Measurements from ENCODE around the gene RAB40C.

DNA sequence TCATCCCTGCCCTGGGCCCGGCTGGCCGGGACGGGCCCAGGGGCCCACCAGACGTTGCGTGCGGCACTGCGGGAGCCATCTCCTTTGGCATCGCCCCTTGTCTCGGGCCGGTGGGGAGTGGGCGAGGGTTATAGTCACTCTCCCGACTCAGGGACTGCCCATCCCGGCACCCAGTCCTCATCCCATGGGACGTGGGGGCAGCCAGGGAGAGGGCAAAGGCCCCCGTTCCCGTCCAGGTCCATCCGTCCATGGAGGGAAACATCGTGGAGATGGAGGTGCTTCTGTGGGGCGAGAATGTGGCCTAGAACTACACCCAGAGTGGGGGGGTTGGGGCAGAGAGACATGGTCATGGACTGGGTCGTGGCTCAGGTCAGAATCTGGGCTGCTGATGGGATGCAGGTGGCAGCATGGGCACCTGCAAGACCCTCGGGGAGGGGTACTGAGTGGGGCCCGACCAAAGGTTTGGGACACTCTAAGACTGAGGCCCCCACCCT is 56.9 kb downstream of the RAB40C start:
- TF ChIP-seq POLR2A (IDR thresholded peaks at IDR 0.05) (no peak), CTCF (IDR thresholded peaks at IDR 0.05) (no peak), POLR2AphosphoS5 (IDR thresholded peaks at IDR 0.05) (no peak), EP300 (IDR thresholded peaks at IDR 0.05) (no peak)
